Measurements from ENCODE around the gene MYO1B. TPM values are rescaled to one million over a fixed set of nuclear protein-coding genes. Genes with fewer than 3 reads are reported as not detected.

MYO1B gene
- total and polyA plus RNA-seq, 3 experiments from 2014 or later, result 0.12 to 4.6 (median 3.9) TPM

GRCh38 chr2:191218292-191218898 is 26.8 kb upstream of the MYO1B start:
- Histone ChIP-seq H3K4me3 (ENCODE audit: low read length) (no peak overlapping the region), H3K4me1 (ENCODE audit: insufficient read depth, low read length) (no peaks in the 10 kb centered on the region), H3K36me3 (ENCODE audit: insufficient read depth, low read length) (no peaks in the 10 kb centered on the region), H3K9me3 (ENCODE audit: low read length) (no peaks in the 10 kb centered on the region), H3K27me3 (ENCODE audit: insufficient read depth, low read length, poor library complexity, severe bottlenecking) (no peaks in the 10 kb centered on the region), H3K27ac (ENCODE audit: low read depth, low read length) (no peak overlapping the region)
- CTCF ChIA-PET, result interaction anchor here (1.0 to 3.4 kb wide), 7 partner anchors 9 to 944 kb away, joined by 3 to 13 read pairs (median 5); no protein-coding TSS in a partner anchor
- H3K4me1 Mint-ChIP-seq, result no peaks in the 10 kb centered on the region
- no peak overlapping the region for H3K4me3 Mint-ChIP-seq
- H3K27me3 Mint-ChIP-seq, result peaks cover 0 to 3% of the 10 kb centered on the region in 2 donors
- no peak overlapping the region for H3K27ac Mint-ChIP-seq
- H3K9me3 Mint-ChIP-seq, result no peaks in the 10 kb centered on the region
- POLR2A ChIA-PET, result no interaction called here
- peak in 4 of 5 donors; percentile 9 to 56 (median 17) for DNase-seq
- peaks cover 0 to 4% (median 2%) of the 10 kb centered on the region in 3 donors for H3K36me3 Mint-ChIP-seq

- Histone ChIP-seq H3K4me1 (ENCODE audit: insufficient read depth, low read length) (no peaks in the 10 kb centered on the region), H3K36me3 (ENCODE audit: insufficient read depth, low read length) (no peaks in the 10 kb centered on the region), H3K27me3 (ENCODE audit: insufficient read depth, low read length, poor library complexity, severe bottlenecking) (no peaks in the 10 kb centered on the region), H3K4me3 (ENCODE audit: low read length) (no peak overlapping the region), H3K9me3 (ENCODE audit: low read length) (no peaks in the 10 kb centered on the region), H3K27ac (ENCODE audit: low read depth, low read length) (no peak overlapping the region)
- Mint-ChIP-seq H3K27me3 (peaks cover 0 to 3% of the 10 kb centered on the region in 2 donors), H3K27ac (peak overlapping the region in 1 of 8 donors; percentile 28), H3K4me3 (no peak overlapping the region), H3K9me3 (no peaks in the 10 kb centered on the region), H3K4me1 (no peaks in the 10 kb centered on the region), H3K36me3 (peaks cover 0 to 4% (median 0%) of the 10 kb centered on the region in 3 donors)
- ChIA-PET POLR2A (no interaction called here), CTCF (interaction anchor here (3.4 kb wide), 1 partner anchor 15 kb away, joined by 13 read pairs; no protein-coding TSS in a partner anchor)
- no peak for DNase-seq
These were observed 24.5 kb upstream of the MYO1B start for GRCh38 chr2:191220671-191221070.

GRCh38 chr2:191221666-191222065 is 23.5 kb upstream of the MYO1B start:
- no peak overlapping the region for H3K4me3 ChIP-seq (ENCODE audit: low read length)
- no peak overlapping the region for H3K27ac ChIP-seq (ENCODE audit: low read depth, low read length)
- no peaks in the 10 kb centered on the region for H3K4me1 Mint-ChIP-seq
- no peak overlapping the region for H3K4me3 Mint-ChIP-seq
- H3K9me3 Mint-ChIP-seq, result no peaks in the 10 kb centered on the region
- no peaks in the 10 kb centered on the region for H3K27me3 ChIP-seq (ENCODE audit: insufficient read depth, low read length, poor library complexity, severe bottlenecking)
- H3K36me3 Mint-ChIP-seq, result peaks cover 0 to 4% (median 0%) of the 10 kb centered on the region in 3 donors
- ChIA-PET CTCF (no interaction called here), POLR2A (no interaction called here)
- peaks cover 0 to 2% of the 10 kb centered on the region in 2 donors for H3K27me3 Mint-ChIP-seq
- no peak for DNase-seq
- no peaks in the 10 kb centered on the region for H3K36me3 ChIP-seq (ENCODE audit: insufficient read depth, low read length)
- peak overlapping the region in 1 of 8 donors; percentile 33 for H3K27ac Mint-ChIP-seq
- H3K9me3 ChIP-seq (ENCODE audit: low read length), result no peaks in the 10 kb centered on the region
- H3K4me1 ChIP-seq (ENCODE audit: insufficient read depth, low read length), result no peaks in the 10 kb centered on the region

- Mint-ChIP-seq H3K4me3 (no peak overlapping the region), H3K27me3 (peaks cover 0 to 2% of the 10 kb centered on the region in 2 donors), H3K4me1 (no peaks in the 10 kb centered on the region), H3K27ac (no peak overlapping the region), H3K9me3 (no peaks in the 10 kb centered on the region), H3K36me3 (peaks cover 0 to 4% (median 0%) of the 10 kb centered on the region in 3 donors)
- CTCF ChIA-PET, result no interaction called here
- H3K27me3 ChIP-seq (ENCODE audit: insufficient read depth, low read length, poor library complexity, severe bottlenecking), result no peaks in the 10 kb centered on the region
- H3K4me3 ChIP-seq (ENCODE audit: low read length), result no peak overlapping the region
- POLR2A ChIA-PET, result no interaction called here
- DNase-seq, result no peak
- no peak overlapping the region for H3K27ac ChIP-seq (ENCODE audit: low read depth, low read length)
- no peaks in the 10 kb centered on the region for H3K9me3 ChIP-seq (ENCODE audit: low read length)
- no peaks in the 10 kb centered on the region for H3K4me1 ChIP-seq (ENCODE audit: insufficient read depth, low read length)
- no peaks in the 10 kb centered on the region for H3K36me3 ChIP-seq (ENCODE audit: insufficient read depth, low read length)
These were observed 22.7 kb upstream of the MYO1B start for GRCh38 chr2:191222507-191222906.

DNA sequence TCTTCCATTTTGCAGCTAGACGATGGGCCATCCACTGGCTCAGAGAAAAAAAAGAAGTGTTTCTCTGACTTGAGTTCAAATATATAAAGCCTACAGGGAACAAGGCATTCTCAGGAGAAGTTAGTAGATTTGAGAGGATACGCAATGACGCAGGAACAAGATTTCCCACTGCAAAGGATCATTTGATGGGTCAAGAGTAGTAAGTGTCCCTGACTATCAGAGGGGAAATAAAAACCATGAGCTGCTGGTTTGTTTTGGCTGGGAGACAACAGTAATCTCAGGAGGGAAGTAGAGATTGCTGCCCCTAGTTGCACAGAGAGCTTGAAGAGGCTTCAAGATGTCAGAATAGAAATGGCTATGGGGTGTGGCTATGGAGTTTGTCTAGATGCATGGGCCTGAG is 22.3 kb upstream of the MYO1B start:
- ChIA-PET POLR2A (no interaction called here), CTCF (no interaction called here)
- Mint-ChIP-seq H3K4me1 (no peaks in the 10 kb centered on the region), H3K36me3 (peaks cover 0 to 4% (median 0%) of the 10 kb centered on the region in 3 donors), H3K9me3 (no peaks in the 10 kb centered on the region), H3K27ac (no peak overlapping the region), H3K27me3 (peaks cover 0 to 2% of the 10 kb centered on the region in 2 donors), H3K4me3 (no peak overlapping the region)
- Histone ChIP-seq H3K27ac (ENCODE audit: low read depth, low read length) (no peak overlapping the region), H3K27me3 (ENCODE audit: insufficient read depth, low read length, poor library complexity, severe bottlenecking) (no peaks in the 10 kb centered on the region), H3K9me3 (ENCODE audit: low read length) (no peaks in the 10 kb centered on the region), H3K36me3 (ENCODE audit: insufficient read depth, low read length) (no peaks in the 10 kb centered on the region), H3K4me3 (ENCODE audit: low read length) (no peak overlapping the region), H3K4me1 (ENCODE audit: insufficient read depth, low read length) (no peaks in the 10 kb centered on the region)
- DNase-seq, result no peak

DNA sequence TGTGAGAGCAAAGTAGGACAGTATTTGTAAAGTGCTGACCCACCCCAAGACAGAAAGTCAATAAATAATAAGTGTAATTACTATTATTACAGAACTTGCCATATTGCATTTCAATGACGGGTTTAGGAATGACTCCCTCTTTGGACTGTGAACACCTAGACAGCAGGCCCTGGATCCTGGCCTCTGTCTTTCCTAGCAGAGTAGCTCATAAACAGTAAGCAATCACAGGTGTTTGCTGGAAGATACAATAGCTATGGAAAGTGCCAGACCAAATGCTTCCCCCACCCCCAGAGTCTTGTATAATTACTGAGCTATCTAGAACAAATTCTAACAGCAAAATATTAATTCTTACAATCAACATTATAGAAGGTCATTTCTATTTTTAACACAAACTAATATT is 20.1 kb upstream of the MYO1B start:
- ChIA-PET CTCF (no interaction called here), POLR2A (interaction anchor here (0.6 kb wide), 1 partner anchor 286 kb away, joined by 5 read pairs; no protein-coding TSS in a partner anchor)
- DNase-seq, result no peak
- Mint-ChIP-seq H3K4me1 (no peaks in the 10 kb centered on the region), H3K27me3 (peaks cover 2 to 3% of the 10 kb centered on the region in 2 donors), H3K27ac (no peak overlapping the region), H3K4me3 (no peak overlapping the region), H3K36me3 (peaks cover 0 to 4% (median 3%) of the 10 kb centered on the region in 3 donors), H3K9me3 (no peaks in the 10 kb centered on the region)
- no peaks in the 10 kb centered on the region for H3K27me3 ChIP-seq (ENCODE audit: insufficient read depth, low read length, poor library complexity, severe bottlenecking)
- H3K4me3 ChIP-seq (ENCODE audit: low read length), result no peak overlapping the region
- H3K4me1 ChIP-seq (ENCODE audit: insufficient read depth, low read length), result no peaks in the 10 kb centered on the region
- no peaks in the 10 kb centered on the region for H3K36me3 ChIP-seq (ENCODE audit: insufficient read depth, low read length)
- H3K9me3 ChIP-seq (ENCODE audit: low read length), result no peaks in the 10 kb centered on the region
- H3K27ac ChIP-seq (ENCODE audit: low read depth, low read length), result no peak overlapping the region

DNA sequence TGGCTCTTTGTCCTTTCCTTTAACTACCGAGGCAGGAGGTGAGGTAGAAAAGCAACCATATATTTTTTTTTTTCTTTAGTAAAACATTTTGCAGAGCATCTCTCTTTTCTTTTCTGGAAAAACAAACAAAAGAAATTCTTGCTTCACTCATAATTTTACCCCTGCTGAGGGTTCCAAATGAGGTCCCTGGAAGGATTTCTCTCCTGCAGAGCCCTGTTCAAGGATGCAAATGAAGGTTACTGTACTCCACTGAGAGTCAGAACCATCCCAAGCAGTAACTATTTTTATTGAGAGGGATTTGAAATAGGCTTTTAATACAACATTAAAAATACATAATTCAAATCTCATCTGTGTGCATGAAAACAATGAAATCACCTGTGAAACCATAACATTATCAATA is 19.5 kb upstream of the MYO1B start:
- CTCF ChIA-PET, result no interaction called here
- no peak for DNase-seq
- H3K9me3 Mint-ChIP-seq, result no peaks in the 10 kb centered on the region
- H3K4me1 Mint-ChIP-seq, result no peaks in the 10 kb centered on the region
- H3K27ac Mint-ChIP-seq, result no peak overlapping the region
- H3K4me3 Mint-ChIP-seq, result no peak overlapping the region
- Histone ChIP-seq H3K27ac (ENCODE audit: low read depth, low read length) (no peak overlapping the region), H3K4me1 (ENCODE audit: insufficient read depth, low read length) (no peaks in the 10 kb centered on the region), H3K36me3 (ENCODE audit: insufficient read depth, low read length) (no peaks in the 10 kb centered on the region), H3K9me3 (ENCODE audit: low read length) (no peaks in the 10 kb centered on the region), H3K27me3 (ENCODE audit: insufficient read depth, low read length, poor library complexity, severe bottlenecking) (no peaks in the 10 kb centered on the region), H3K4me3 (ENCODE audit: low read length) (no peak overlapping the region)
- POLR2A ChIA-PET, result no interaction called here
- H3K36me3 Mint-ChIP-seq, result peaks cover 0 to 3% (median under 1%) of the 10 kb centered on the region in 3 donors
- H3K27me3 Mint-ChIP-seq, result peaks cover 0 to 3% of the 10 kb centered on the region in 2 donors

GRCh38 chr2:191226196-191226595 is 19.0 kb upstream of the MYO1B start:
- CTCF ChIA-PET, result no interaction called here
- no peak overlapping the region for H3K4me3 ChIP-seq (ENCODE audit: low read length)
- no peak for DNase-seq
- Mint-ChIP-seq H3K4me1 (no peaks in the 10 kb centered on the region), H3K27ac (no peak overlapping the region), H3K27me3 (peaks cover 0 to 3% of the 10 kb centered on the region in 2 donors), H3K36me3 (peaks cover 0 to 3% (median 0%) of the 10 kb centered on the region in 3 donors), H3K4me3 (no peak overlapping the region), H3K9me3 (no peaks in the 10 kb centered on the region)
- POLR2A ChIA-PET, result no interaction called here
- no peaks in the 10 kb centered on the region for H3K9me3 ChIP-seq (ENCODE audit: low read length)
- H3K4me1 ChIP-seq (ENCODE audit: insufficient read depth, low read length), result no peaks in the 10 kb centered on the region
- H3K27ac ChIP-seq (ENCODE audit: low read depth, low read length), result no peak overlapping the region
- H3K36me3 ChIP-seq (ENCODE audit: insufficient read depth, low read length), result no peaks in the 10 kb centered on the region
- no peaks in the 10 kb centered on the region for H3K27me3 ChIP-seq (ENCODE audit: insufficient read depth, low read length, poor library complexity, severe bottlenecking)

Measured in CD8-positive, alpha-beta memory T cell (primary cell).